Measurements from ENCODE around the gene DLST.

DNA sequence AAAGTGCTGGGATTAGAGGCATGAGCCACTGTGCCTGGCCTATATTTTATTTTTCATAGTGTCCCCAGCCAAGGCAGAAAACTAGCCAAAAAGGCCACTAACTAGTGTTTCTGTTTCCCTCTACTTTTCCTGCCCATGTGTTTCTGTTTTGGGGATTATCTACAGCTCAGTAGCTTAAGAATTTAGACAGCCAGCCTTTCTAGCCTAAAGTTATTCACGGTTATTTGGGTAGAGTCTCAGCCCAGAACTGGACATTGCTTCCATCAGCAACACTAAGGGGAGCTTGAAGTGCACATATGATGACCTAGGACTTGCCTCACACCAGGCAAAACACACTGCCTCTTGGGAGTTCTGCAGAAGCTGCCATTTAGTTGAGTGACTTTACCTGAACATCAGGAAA lies 23.7 kb upstream of the DLST start:
- TF ChIP-seq, protein P1, sequence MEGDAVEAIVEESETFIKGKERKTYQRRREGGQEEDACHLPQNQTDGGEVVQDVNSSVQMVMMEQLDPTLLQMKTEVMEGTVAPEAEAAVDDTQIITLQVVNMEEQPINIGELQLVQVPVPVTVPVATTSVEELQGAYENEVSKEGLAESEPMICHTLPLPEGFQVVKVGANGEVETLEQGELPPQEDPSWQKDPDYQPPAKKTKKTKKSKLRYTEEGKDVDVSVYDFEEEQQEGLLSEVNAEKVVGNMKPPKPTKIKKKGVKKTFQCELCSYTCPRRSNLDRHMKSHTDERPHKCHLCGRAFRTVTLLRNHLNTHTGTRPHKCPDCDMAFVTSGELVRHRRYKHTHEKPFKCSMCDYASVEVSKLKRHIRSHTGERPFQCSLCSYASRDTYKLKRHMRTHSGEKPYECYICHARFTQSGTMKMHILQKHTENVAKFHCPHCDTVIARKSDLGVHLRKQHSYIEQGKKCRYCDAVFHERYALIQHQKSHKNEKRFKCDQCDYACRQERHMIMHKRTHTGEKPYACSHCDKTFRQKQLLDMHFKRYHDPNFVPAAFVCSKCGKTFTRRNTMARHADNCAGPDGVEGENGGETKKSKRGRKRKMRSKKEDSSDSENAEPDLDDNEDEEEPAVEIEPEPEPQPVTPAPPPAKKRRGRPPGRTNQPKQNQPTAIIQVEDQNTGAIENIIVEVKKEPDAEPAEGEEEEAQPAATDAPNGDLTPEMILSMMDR (IDR thresholded peaks at IDR 0.05): no peak
- TF ChIP-seq POLR2A (IDR thresholded peaks at IDR 0.05) (no peak), EP300 (IDR thresholded peaks at IDR 0.05) (no peak)
